ENCODE data around the gene PDE4D.

DNA sequence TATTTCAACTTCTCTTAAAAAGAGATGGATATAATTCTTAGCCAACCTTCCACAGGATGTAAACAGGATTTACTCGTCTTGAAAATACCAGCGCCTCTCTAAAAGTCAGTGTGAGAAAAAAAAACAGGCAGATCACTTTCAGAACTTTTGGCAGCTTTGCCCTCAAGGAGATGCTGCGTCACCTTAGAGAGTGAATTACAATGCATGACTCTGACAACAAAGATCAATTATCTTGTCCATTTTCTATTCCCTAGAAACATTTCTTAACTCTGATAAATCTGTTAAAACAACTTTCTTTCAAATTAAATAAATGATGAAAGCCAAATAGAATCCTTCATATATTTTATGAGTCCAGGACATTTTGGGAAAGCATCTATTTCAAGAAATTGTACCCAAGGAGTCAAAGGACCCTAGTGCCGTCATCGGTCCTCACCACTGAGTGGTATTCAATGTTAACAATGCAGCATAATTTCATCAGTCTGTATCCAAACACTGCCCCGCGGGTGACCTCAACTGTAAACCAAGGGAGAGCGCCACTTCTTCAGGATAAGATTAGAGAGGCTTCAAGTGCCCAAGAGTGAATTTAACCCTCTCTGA lies 536.0 kb downstream of the PDE4D start:
- TF ChIP-seq POLR2A (IDR thresholded peaks at IDR 0.05; ENCODE audit: low read depth, low read length) (no peak), TAF1 (IDR thresholded peaks at IDR 0.05; ENCODE audit: borderline replicate concordance, low read depth, low read length) (no peak)
